Muscle layer of duodenum (tissue), 2 donors: ENCODE measurements around the gene IL17RC.

Experiments
- H3K27ac ChIP-seq: one replicate; pipeline ENCODE4 v1.7.0; 2013; ENCODE audit warnings: mild to moderate bottlenecking, low read length
- H3K27me3 ChIP-seq: one replicate; pipeline ENCODE4 v1.7.0; 2013; ENCODE audit warnings: low read depth, mild to moderate bottlenecking, control low read depth, low read length
- H3K36me3 ChIP-seq, 2 donors: one replicate each; pipeline ENCODE4 v1.7.0; 2013; ENCODE audit warnings: low read length in 2 of 2, control low read depth in 1 of 2, mild to moderate bottlenecking in 1 of 2; ENCODE audit not compliant: insufficient read depth in 2 of 2, control insufficient read depth in 1 of 2
- H3K4me1 ChIP-seq, 2 donors: one replicate each; pipeline ENCODE4 v1.7.0; 2013; ENCODE audit warnings: low read length in 2 of 2, mild to moderate bottlenecking in 2 of 2, control low read depth in 1 of 2, moderate library complexity in 1 of 2; ENCODE audit not compliant: insufficient read depth in 2 of 2, control insufficient read depth in 1 of 2
- H3K4me3 ChIP-seq, 2 donors: one replicate each; pipeline ENCODE4 v1.7.0; 2013; ENCODE audit warnings: low read length in 2 of 2, low read depth in 1 of 2, mild to moderate bottlenecking in 1 of 2
- H3K9me3 ChIP-seq, 2 donors: one replicate each; pipeline ENCODE4 v1.7.0; 2013; ENCODE audit warnings: low read length in 2 of 2, control low read depth in 1 of 2, mild to moderate bottlenecking in 1 of 2; ENCODE audit not compliant: control insufficient read depth in 1 of 2
- donor health status: healthy.

The IL17RC gene

DNA sequence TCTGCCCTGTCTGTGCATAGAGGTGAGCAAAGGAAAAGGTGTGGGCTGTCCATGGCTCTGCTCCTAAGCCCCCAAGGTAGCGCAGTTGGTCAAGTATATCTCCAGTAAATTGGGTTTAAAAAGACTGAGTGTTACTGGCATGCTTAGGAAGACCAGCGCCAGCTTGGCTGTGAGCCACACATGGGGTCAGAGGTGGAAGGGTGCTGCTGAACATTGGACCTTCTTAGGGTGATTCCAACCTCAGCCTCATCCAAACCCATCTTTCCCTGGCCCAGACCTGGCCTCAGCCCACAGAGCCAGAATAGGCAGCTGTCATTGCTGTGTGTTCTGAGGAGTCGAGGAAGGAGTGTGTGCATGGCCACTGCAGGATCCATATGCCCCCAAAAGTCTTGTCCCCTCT is 8.6 kb upstream of the IL17RC start:
- Histone ChIP-seq H3K4me1 (no peaks in the 10 kb centered on the region), H3K36me3 (no peaks in the 10 kb centered on the region), H3K27me3 (no peaks in the 10 kb centered on the region), H3K9me3 (no peaks in the 10 kb centered on the region), H3K4me3 (no peak overlapping the region), H3K27ac (no peak overlapping the region)

DNA sequence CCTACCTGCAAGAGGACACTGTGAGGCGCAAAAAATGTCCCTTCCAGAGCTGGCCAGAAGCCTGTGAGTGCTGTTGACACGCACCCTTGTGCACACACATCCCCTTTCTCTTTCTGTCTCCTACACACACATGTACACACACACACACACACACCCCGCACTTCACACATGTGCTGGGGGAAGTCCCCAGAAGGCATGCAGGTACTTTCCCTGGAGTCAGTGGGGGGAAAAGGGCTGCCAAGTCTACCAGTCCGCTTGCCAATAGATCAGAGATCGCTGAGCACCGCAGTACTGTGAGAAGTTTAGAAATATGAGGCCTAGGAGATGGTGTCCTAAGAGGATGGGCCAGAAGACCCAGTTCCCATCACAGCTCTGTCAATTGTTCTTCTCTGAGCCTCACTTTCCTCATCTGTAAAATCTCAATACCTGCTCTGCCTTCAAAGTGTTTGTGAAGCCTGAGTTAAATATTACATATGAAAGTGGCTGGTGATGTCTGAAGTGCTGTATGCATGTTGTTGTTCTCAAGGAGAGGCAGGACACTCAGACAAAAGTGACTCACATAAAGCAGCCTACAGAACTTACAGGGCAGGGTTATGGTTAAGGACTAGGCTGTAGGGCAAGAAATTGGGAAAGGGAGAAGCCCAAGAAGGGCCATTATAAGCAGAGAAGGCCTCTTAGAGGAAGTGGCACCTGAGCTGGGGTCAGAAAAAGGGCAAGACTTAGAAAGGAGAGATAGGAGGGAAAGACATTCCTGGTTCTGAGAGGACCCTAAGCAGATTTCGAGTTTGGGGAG is 7.5 kb upstream of the IL17RC start:
- Histone ChIP-seq H3K4me1 (peaks cover 8 to 11% of the 10 kb centered on the region in 2 donors), H3K27me3 (no peaks in the 10 kb centered on the region), H3K9me3 (no peaks in the 10 kb centered on the region), H3K27ac (no peak overlapping the region), H3K4me3 (no peak overlapping the region), H3K36me3 (no peaks in the 10 kb centered on the region)

DNA sequence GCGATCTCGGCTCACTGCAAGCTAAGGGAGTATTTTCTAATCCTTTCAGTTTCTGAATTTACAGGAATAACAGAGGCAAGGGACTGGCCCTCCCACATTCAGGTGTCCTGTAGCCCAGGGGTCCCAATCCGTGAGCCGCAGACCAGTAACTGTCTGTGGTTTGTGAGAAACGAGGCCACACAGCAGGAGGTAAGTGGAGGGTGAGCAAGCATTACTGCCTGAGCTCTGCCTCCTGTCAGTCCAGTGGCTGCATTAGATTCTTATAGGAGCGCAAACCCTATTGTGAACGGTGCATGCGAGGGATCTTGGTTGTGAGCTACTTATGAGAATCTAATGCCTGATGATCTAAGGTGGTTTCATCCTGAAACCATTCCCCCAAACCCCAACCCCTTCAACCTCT is 5.0 kb upstream of the IL17RC start:
- no peaks in the 10 kb centered on the region for H3K9me3 ChIP-seq
- peaks cover 18 to 25% of the 10 kb centered on the region in 2 donors for H3K4me1 ChIP-seq
- H3K27ac ChIP-seq, result no peak overlapping the region
- no peaks in the 10 kb centered on the region for H3K27me3 ChIP-seq
- H3K4me3 ChIP-seq, result no peak overlapping the region
- peaks cover 0 to 4% of the 10 kb centered on the region in 2 donors for H3K36me3 ChIP-seq

- Histone ChIP-seq H3K4me3 (no peak overlapping the region), H3K27me3 (no peaks in the 10 kb centered on the region), H3K9me3 (no peaks in the 10 kb centered on the region), H3K27ac (no peak overlapping the region), H3K4me1 (peaks cover 18 to 26% of the 10 kb centered on the region in 2 donors), H3K36me3 (peaks cover 0 to 4% of the 10 kb centered on the region in 2 donors)
Observed at GRCh38 chr3:9912294-9912935, 4.5 kb upstream of the IL17RC start.

DNA sequence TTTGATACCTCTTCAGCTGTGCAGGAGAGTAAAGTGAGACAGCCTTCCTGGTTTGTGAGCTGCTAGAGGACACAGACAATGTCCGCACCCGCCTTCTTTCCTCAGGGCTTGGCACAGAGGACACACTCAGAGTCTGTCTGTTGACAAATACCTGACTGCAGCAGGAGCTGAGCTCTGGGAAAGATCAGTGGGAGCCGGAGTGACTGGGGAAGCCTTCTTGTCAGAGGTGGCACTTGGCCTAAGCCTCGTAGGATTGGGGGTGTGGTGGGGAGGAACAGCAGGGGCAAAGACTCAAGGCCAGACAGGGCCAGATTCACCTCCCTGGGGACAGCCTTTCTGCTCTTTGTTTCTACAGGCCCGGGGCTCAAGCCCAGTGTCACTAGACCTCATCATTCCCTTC is 3.3 kb upstream of the IL17RC start:
- no peaks in the 10 kb centered on the region for H3K27me3 ChIP-seq
- peaks cover 0 to 4% of the 10 kb centered on the region in 2 donors for H3K36me3 ChIP-seq
- no peaks in the 10 kb centered on the region for H3K9me3 ChIP-seq
- no peak overlapping the region for H3K4me3 ChIP-seq
- peaks cover 21 to 37% of the 10 kb centered on the region in 2 donors for H3K4me1 ChIP-seq
- H3K27ac ChIP-seq, result no peak overlapping the region

DNA sequence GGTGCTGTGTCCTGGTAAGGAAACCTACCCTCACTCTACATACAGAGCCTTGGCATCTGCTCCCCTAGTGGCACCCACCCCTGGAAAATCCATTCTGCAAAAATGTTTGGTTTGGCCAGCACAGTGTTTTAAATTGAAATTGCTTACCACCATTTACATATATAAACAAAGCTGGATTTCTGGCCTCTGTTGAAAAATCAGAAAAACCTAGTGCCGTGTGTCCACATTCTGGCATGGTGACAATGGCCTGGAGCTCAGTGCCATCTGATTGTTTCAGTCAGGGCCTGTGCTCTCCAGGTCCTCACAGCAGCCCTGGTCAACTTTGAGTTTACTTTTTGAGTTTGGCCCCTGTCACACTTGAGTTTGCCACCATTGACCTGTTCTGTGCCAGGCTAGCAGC is 2.9 kb upstream of the IL17RC start:
- Histone ChIP-seq H3K9me3 (no peaks in the 10 kb centered on the region), H3K4me3 (no peak overlapping the region), H3K36me3 (peaks cover 0 to 4% of the 10 kb centered on the region in 2 donors), H3K27ac (no peak overlapping the region), H3K27me3 (no peaks in the 10 kb centered on the region), H3K4me1 (peaks cover 21 to 37% of the 10 kb centered on the region in 2 donors)

- Histone ChIP-seq H3K9me3 (no peaks in the 10 kb centered on the region), H3K36me3 (peaks cover 0 to 4% of the 10 kb centered on the region in 2 donors), H3K27ac (peak overlapping the region; percentile 49), H3K27me3 (no peaks in the 10 kb centered on the region), H3K4me1 (peaks cover 21 to 37% of the 10 kb centered on the region in 2 donors), H3K4me3 (peak overlapping the region; percentile 57 to 79)
Observed at GRCh38 chr3:9914559-9915253, 2.2 kb upstream of the IL17RC start.

DNA sequence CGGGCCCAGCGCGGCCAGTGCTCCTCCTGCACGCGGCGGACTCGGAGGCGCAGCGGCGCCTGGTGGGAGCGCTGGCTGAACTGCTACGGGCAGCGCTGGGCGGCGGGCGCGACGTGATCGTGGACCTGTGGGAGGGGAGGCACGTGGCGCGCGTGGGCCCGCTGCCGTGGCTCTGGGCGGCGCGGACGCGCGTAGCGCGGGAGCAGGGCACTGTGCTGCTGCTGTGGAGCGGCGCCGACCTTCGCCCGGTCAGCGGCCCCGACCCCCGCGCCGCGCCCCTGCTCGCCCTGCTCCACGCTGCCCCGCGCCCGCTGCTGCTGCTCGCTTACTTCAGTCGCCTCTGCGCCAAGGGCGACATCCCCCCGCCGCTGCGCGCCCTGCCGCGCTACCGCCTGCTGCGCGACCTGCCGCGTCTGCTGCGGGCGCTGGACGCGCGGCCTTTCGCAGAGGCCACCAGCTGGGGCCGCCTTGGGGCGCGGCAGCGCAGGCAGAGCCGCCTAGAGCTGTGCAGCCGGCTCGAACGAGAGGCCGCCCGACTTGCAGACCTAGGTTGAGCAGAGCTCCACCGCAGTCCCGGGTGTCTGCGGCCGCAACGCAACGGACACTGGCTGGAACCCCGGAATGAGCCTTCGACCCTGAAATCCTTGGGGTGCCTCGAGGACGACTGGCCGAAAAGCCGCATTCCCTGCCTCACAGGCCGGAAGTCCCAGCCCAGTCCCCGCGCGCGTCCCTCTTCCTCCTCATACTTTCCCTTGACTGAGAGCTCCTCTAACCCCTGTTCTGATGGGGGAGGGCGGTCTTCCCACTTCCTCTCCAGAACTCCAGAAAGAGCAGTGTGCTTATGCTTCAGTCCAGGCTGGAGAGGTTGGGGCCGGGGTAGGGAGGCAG is 1.4 kb upstream of the IL17RC start:
- peaks cover 0 to 4% of the 10 kb centered on the region in 2 donors for H3K36me3 ChIP-seq

GRCh38 chr3:9916346-9916733 is 558 bp upstream of the IL17RC start:
- Histone ChIP-seq H3K4me1 (peaks cover 21 to 37% of the 10 kb centered on the region in 2 donors), H3K9me3 (no peaks in the 10 kb centered on the region), H3K4me3 (peak overlapping the region; percentile 63 to 75), H3K27me3 (no peaks in the 10 kb centered on the region), H3K27ac (peak overlapping the region; percentile 95), H3K36me3 (peaks cover 0 to 4% of the 10 kb centered on the region in 2 donors)

More for the DNA sequence above, 1.4 kb upstream of the IL17RC start:
- peak overlapping the region; percentile 45 for H3K27ac ChIP-seq
- peaks cover 21 to 37% of the 10 kb centered on the region in 2 donors for H3K4me1 ChIP-seq
- H3K9me3 ChIP-seq, result no peaks in the 10 kb centered on the region
- H3K4me3 ChIP-seq, result peak overlapping the region; percentile 57 to 79
- no peaks in the 10 kb centered on the region for H3K27me3 ChIP-seq

DNA sequence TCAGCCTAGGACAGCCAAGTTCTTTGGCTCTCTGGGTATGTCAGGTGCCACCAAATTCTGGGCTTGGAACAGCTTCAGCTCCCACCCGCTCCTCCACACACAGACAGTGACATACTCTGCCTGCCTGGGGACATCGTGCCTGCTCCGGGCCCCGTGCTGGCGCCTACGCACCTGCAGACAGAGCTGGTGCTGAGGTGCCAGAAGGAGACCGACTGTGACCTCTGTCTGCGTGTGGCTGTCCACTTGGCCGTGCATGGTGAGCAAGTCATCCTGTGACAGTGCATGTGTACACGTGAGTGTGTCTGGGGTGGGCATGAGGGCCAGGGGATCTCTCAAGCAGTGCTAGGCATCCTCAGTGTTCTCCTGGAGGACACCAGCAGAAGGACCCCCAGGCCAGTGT is 922 bp downstream of the IL17RC start:
- peak overlapping the region; percentile 81 for H3K27ac ChIP-seq
- peaks cover 3 to 4% of the 10 kb centered on the region in 2 donors for H3K36me3 ChIP-seq
- H3K4me3 ChIP-seq, result peak overlapping the region; percentile 63 to 75
- peaks cover 21 to 37% of the 10 kb centered on the region in 2 donors for H3K4me1 ChIP-seq
- H3K9me3 ChIP-seq, result no peaks in the 10 kb centered on the region
- no peaks in the 10 kb centered on the region for H3K27me3 ChIP-seq
